D721Med (cell line): Measurements from ENCODE around the gene COL9A3.

ENCODE experiments used
- DNase-seq: peaks from one replicate; pipeline ENCODE4 v3.0.0; 2011; ENCODE audit warnings: low spot score; ENCODE audit not compliant: insufficient read length
- FAIRE-seq: peaks from 2 replicates; lab custom pipeline; 2011; peaks lifted over from hg19 to GRCh38; lab: Jason Lieb, UNC
- CTCF ChIP-seq: IDR thresholded peaks from 2 replicates; pipeline ENCODE4 v1.5.1; 2012; ENCODE audit warnings: mild to moderate bottlenecking, control low read depth; ENCODE audit not compliant: insufficient read depth; ENCODE audit errors: missing control alignments

The COL9A3 gene

GRCh38 chr20:62807444-62808210, 9.2 kb upstream of the COL9A3 start:
- FAIRE-seq (no peak), DNase-seq (no peak)
- no peak for TF ChIP-seq CTCF

GRCh38 chr20:62808211-62808865, 8.5 kb upstream of the COL9A3 start:
- TF ChIP-seq CTCF, result peak; percentile 61
- FAIRE-seq (no peak), DNase-seq (peak; percentile 94)

- TF ChIP-seq CTCF, result no peak
- DNase-seq (no peak), FAIRE-seq (no peak)
Measured at GRCh38 chr20:62809530-62810428, 7.1 kb upstream of the COL9A3 start.

- no peak for FAIRE-seq
- no peak for DNase-seq
- TF ChIP-seq CTCF, result no peak
Measured at GRCh38 chr20:62811320-62811719, 5.5 kb upstream of the COL9A3 start.

GRCh38 chr20:62811720-62812119, 5.1 kb upstream of the COL9A3 start:
- no peak for DNase-seq
- no peak for FAIRE-seq
- no peak for TF ChIP-seq CTCF

- no peak for TF ChIP-seq CTCF
- no peak for DNase-seq
- FAIRE-seq, result no peak
Measured at GRCh38 chr20:62812181-62812906, 4.5 kb upstream of the COL9A3 start.
